CD4-positive, alpha-beta T cell treated with Interleukin-4 for 1 hour (primary cell): Measurements from ENCODE around the gene CKAP4.
A peak's percentile ranks its signal among the peaks of the same experiment; 100 is the strongest.

Source experiments
- DNase-seq, 2 donors: peaks; one replicate each; pipeline ENCODE4 v3.0.0-alpha.2; 2020 to 2022

The CKAP4 gene

DNA sequence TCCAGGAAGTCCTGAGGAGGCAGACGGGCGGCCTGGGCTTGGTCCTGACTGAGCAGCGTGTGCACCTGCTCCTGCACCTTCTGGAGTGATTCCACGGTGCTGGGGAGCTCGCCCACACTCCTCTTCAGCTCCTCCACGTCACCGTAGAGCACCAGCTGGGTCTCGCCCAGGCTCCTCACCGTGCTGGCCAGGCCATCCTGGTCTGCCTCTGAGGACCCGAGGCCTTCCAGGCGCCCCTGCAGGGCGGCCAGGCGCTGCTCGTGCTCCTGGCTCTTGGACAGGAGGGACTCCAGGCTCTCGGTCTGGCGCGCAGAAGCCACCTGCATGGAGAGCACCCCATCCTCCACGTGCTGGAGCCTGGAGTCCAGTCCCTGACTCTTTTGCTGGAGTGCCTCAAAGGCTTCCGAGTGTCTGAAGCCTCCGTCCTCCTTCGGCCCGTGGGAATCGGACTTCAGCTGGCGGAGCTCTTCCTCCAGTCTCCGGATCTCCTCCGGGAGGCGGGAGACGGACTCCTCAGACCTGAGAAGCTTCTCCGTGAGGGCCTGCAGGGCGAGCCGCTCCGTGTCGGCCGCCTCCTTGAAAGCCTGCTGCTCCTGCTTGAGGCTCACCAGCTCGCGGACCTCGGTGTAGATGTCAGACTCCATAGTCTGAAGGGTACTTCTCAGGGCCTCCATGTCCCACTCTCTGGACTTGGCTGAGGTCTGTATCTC is 8.4 kb downstream of the CKAP4 start:
- DNase-seq = no peak

- DNase-seq = no peak
These were observed 9.7 kb downstream of the CKAP4 start for GRCh38 chr12:106238146-106238545.

GRCh38 chr12:106235770-106236169 is 12.1 kb downstream of the CKAP4 start:
- no peak for DNase-seq

DNA sequence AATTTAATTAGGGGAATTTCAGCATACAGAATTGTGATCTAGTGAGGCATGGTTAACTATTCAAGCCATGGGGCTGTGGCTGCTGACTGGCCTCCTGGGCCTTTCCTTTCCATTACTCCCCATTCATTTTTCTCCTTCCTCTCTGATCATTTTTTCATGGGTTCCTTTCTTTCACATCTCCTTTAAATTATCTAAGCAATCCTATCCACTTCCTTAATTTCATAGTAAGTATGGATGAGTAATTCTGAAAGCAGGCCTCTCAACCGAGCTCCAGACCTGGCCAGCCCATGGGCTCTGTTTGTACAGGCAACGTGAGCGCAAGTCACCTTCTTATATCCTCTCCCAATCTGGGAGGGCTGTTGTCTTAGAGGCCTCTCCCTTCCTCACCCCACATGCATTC is 13.4 kb downstream of the CKAP4 start:
- no peak for DNase-seq

GRCh38 chr12:106233011-106233410 is 14.8 kb downstream of the CKAP4 start:
- DNase-seq = no peak

GRCh38 chr12:106229036-106229591 is 18.7 kb downstream of the CKAP4 start:
- DNase-seq = no peak

- no peak for DNase-seq
These were observed 19.5 kb downstream of the CKAP4 start for GRCh38 chr12:106228320-106228710.

GRCh38 chr12:106227641-106228319 is 20.0 kb downstream of the CKAP4 start:
- DNase-seq = peak; percentile 75 to 83

DNA sequence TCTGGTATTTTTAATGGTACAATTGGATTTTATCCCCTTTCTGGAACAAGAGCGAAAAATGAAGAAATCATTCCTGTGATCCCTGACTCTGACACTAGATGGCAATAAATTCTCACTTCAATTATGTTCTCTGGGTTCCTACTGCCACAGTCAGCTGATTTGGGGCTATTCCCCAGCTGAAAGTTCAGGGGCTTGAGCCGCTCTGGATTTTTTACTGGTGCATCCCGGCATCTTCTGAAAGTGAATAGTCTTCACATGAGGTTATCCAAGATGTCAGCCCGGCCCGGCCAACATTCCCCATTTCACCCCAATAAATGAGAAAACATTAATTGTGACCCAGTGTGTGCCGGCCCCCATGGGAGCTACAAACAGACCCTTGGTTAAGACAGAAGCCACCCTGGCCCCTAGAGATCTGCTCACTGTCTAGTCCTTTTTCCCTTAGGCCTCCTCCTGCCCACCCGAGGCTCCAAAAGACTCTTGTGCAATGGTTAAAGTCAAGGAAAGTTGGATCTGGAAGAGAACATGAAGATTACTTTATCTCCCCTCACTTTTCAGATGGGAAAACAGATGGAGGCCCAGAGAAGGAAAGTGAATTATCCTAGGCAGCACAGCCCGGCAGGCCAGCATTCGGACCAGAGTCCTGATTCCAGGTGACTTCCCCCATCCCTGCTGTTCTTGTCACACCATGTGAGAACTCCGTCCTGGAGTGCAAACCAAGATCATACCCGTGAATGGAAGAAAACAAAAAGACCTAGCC is 20.8 kb downstream of the CKAP4 start:
- peak; percentile 45 to 67 for DNase-seq

- no peak for DNase-seq
These were observed 23.5 kb downstream of the CKAP4 start for GRCh38 chr12:106224355-106224706.

DNA sequence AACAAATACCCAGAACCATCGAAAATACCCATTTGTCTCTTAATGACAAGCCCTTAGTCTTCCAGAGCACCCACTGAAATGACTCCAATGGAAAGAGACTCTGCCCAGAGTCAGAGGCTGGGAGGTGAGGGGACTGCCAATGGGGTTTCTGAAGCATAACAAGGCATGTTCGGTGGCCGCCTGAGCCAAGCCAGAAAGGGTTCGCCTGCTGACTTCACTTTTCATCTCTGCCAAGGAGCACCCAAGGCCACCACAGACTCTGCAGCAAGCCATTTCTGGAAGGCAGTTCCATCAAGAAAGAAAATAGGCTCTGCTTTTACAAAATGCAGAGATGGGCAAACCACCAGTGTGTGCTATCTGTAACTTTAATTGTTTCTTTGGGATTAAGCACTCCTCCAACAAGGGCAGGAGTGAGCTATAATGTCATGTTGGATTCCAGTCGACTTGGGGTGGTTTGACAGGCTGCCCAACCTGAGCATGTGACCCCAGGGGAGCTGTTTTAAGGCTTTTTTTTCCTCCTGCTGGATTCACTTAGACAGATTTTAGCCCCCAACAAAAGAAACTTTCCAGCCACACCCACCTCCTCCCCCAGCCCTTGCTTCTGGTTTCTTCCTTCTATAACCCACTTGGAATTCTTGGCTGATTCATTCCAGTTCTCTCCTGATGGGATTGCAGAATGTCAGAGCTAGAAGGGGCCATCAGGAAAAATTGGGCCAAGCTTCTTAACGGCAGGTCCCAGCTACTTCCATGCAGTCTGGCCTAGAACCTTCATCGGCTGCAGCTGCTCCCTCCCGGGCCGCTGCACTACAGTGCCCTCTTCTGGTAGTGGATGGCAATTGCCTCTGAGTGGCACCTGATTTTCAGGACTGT is 24.1 kb downstream of the CKAP4 start:
- DNase-seq = peak; percentile 76 to 77

- DNase-seq = no peak
These were observed 27.3 kb downstream of the CKAP4 start for GRCh38 chr12:106220536-106220935.

DNA sequence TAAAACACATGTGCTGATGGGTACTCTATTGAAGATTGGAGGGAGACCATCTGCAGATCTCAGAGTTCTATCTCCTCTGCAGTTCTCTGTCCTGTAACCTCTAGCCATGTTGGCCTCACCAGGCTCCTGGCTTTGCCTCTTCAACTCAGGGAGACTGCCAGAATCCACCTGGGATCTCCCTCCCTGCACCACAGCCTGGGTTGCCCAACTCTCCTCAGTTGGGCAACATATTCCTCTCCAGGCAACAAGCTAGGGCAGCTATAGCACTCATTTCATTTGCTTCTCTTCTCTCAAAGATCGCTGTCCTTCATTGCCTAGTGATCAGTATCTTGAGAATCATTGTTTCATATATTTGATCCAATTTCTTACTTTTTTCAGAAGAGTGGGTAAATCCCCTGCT is 28.8 kb downstream of the CKAP4 start:
- DNase-seq = no peak

DNA sequence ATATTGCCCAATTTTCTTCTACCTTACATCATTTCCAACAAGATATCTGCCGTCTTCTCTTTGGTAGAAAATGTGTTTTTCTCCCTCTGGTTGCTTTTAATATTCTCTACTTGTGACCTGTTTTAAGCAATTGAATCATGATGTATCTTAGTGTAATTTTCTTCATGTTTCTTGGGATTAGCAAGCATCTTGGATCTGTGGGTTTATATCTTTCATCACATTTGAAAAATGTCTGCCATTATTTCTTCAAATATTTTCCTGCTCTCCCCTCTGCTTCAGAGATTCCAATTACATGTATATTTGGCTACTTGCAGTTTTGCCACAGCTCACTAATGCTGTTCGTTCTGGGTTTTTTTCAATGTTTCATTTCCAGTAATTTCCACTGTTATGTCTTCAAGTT is 30.1 kb downstream of the CKAP4 start:
- no peak for DNase-seq

DNA sequence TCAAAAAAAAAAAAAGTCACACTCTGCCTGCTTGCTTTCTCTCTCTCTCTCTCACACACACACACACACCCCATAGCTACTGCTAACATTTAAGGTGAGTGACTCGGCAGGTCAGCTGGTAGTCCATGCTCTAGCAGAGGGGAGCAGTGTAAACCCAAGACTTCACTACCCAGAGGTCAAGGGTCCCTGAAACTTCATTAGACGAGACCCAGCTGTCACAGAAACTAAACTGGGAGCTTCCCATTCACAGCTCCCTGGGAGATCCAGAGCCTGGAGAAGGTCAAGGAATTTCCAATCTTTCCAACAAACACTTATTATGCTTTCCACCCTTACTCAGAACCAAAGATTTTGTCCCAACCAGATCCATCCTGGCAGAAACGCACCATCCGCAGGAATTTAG is 33.2 kb downstream of the CKAP4 start:
- no peak for DNase-seq

DNA sequence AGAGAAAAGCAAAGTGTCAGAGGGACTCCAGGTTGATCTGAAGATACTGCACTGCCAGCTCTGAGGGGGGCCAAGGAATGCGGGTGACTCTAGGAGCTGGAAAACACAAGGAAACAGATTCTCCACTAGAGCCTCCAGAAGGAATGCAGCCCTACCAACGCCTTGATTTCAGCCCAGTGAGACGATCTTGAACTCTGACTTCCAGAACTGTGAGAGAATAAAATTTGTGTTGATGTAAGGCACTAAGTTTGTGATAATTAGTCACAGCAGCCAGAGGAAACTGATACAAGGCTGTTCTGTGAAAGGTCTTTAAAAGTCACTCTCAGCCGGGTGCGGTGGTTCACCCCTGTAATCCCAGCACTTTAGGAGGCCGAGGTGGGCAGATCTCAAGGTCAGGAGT is 34.2 kb downstream of the CKAP4 start:
- DNase-seq = no peak

DNA sequence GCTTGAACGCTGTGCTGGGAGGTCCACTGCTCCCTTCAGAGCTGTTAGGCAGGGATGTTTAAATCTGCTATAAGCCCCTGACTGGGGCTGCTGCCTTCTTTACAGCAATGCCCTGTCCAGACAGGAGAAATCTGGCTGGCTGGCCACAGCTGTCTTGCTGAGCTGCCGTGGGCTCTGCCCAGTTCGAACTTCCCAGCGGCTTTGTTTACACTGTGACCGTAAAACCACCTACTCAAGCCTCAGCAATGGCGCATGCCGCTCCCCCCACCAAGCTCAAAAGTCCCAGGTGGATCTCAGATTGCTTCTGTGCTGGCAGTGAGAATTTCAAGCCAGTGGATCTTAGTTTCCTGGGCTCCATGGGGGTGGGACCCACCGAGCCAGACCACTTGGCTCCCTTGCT is 35.8 kb downstream of the CKAP4 start:
- no peak for DNase-seq

- DNase-seq = no peak
These were observed 42.4 kb downstream of the CKAP4 start for GRCh38 chr12:106205208-106206069.

GRCh38 chr12:106204312-106204711 is 43.5 kb downstream of the CKAP4 start:
- DNase-seq = no peak

DNA sequence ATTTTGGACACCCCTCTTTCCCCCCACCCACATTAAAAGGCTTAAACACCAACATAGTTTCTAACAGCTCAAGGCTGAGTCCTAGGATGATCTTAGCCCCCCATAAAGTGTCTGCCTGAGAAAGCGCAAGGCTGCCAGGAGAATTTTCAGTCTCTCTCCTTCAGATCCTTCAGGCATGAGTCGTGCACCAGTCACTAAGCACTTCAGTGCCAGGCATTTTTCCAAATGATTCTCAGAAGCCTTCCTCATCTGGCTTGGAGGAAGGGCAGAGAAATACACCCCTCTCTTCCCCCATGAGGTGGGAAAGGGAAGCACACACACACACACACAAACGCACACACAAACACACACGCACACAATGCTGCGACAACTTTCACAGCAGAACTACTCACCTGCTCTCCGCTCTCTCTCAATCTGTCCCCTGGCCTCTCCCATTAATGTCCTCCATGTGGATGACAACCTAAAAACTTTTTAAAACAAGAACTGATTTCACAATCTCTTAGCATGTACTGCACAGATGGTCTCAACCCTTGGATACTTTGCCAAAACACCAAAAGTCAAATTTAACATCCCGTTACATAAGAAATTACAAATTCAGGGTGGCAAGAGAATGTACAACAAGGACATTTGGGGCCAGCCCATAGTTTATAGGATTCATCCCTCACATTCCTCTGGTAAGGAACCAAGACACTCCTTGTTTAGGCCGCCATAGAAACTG is 49.8 kb downstream of the CKAP4 start:
- no peak for DNase-seq

- DNase-seq = no peak
These were observed 52.2 kb downstream of the CKAP4 start for GRCh38 chr12:106195621-106196027.
